ENCODE data around the gene SEC14L2. TPM values are rescaled to one million over a fixed set of nuclear protein-coding genes. Genes with fewer than 3 reads are reported as not detected.
"Not testable (repeated sequence)": the region's sequence is repeated elsewhere in the genome, so short reads cannot be mapped to it uniquely, and the experiment has no call there.

SEC14L2 gene
- total RNA-seq, 4 donors from 2014 or later, result 3.6 to 18.8 (median 13.3) TPM

- WGBS, 2 donors, result 41 to 56% methylated on average over 4 of the region's 4 CpGs
- TF ChIP-seq POLR2A (IDR thresholded peaks at IDR 0.05) (no peak), CTCF (IDR thresholded peaks at IDR 0.05) (no peak)
- intact Hi-C loops (cut with DNase I; ENCODE audit: low total_unique reads), result no loop called here
- DNase-seq (ENCODE audit: low spot score in 2 of 2), result no peak
- no peak overlapping the region for H3K4me3 ChIP-seq (ENCODE audit: low read depth, poor library complexity, severe bottlenecking)
Observed at GRCh38 chr22:30459181-30460052, 62.6 kb downstream of the SEC14L2 start.

- no peak overlapping the region for H3K4me3 ChIP-seq (ENCODE audit: low read depth, poor library complexity, severe bottlenecking)
- DNase-seq (ENCODE audit: low spot score in 2 of 2), result no peak
- intact Hi-C loops (cut with DNase I; ENCODE audit: low total_unique reads), result no loop called here
- 63 to 82% methylated on average over 4 of the region's 4 CpGs for WGBS, 2 donors
- TF ChIP-seq CTCF (IDR thresholded peaks at IDR 0.05) (no peak), POLR2A (IDR thresholded peaks at IDR 0.05) (no peak)
Observed at GRCh38 chr22:30460147-30460546, 63.3 kb downstream of the SEC14L2 start.

GRCh38 chr22:30460555-30460954 lies 63.7 kb downstream of the SEC14L2 start:
- 92 to 95% methylated on average over 6 of the region's 6 CpGs for WGBS, 2 donors
- DNase-seq (ENCODE audit: low spot score in 2 of 2); H3K4me3 ChIP-seq (ENCODE audit: low read depth, poor library complexity, severe bottlenecking); intact Hi-C loops (cut with DNase I; ENCODE audit: low total_unique reads): not testable (repeated sequence)

GRCh38 chr22:30469165-30469564 lies 72.3 kb downstream of the SEC14L2 start:
- intact Hi-C loops (cut with DNase I; ENCODE audit: low total_unique reads), result no loop called here
- H3K4me3 ChIP-seq (ENCODE audit: low read depth, poor library complexity, severe bottlenecking), result no peak overlapping the region
- 60 to 72% methylated on average over 2 of the region's 2 CpGs for WGBS, 2 donors
- no peak for TF ChIP-seq POLR2A (IDR thresholded peaks at IDR 0.05)
- no peak for TF ChIP-seq CTCF (IDR thresholded peaks at IDR 0.05)
- no peak for DNase-seq (ENCODE audit: low spot score in 2 of 2)

- H3K4me3 ChIP-seq (ENCODE audit: low read depth, poor library complexity, severe bottlenecking), result no peak overlapping the region
- no peak for DNase-seq (ENCODE audit: low spot score in 2 of 2)
- intact Hi-C loops (cut with DNase I; ENCODE audit: low total_unique reads), result no loop called here
- no peak for TF ChIP-seq CTCF (IDR thresholded peaks at IDR 0.05)
- TF ChIP-seq POLR2A (IDR thresholded peaks at IDR 0.05), result no peak
- WGBS, 2 donors, result 91 to 95% methylated on average over 2 of the region's 2 CpGs
Observed at GRCh38 chr22:30470655-30471054, 73.8 kb downstream of the SEC14L2 start.

GRCh38 chr22:30471616-30472318 lies 74.9 kb downstream of the SEC14L2 start, which contains the start of gene SEC14L3:
Gene SEC14L3, minus strand, starts transcription at chr22:30472017. Its CDS starts 59 bp downstream, at chr22:30471958.
- intact Hi-C loops (cut with DNase I; ENCODE audit: low total_unique reads), result no loop called here
- no peak for TF ChIP-seq CTCF (IDR thresholded peaks at IDR 0.05)
- no peak for TF ChIP-seq POLR2A (IDR thresholded peaks at IDR 0.05)
- no peak for DNase-seq (ENCODE audit: low spot score in 2 of 2)
- 74 to 75% methylated on average over 9 to 10 of the region's 13 CpGs for WGBS, 2 donors
- H3K4me3 ChIP-seq (ENCODE audit: low read depth, poor library complexity, severe bottlenecking), result no peak within 1 kb of the TSS

Measured in lower leg skin (tissue), 4 donors.